Right cardiac atrium (tissue), 5 donors: ENCODE data around the gene GPC5. TPM values are rescaled to one million over a fixed set of nuclear protein-coding genes. Genes with fewer than 3 reads are reported as not detected.

Experiments
- ATAC-seq, 2 donors: fragments of 200-7000 bp; cut with Tn5 transposase; one replicate each; pipeline versions ENCODE4 v1.8.0 to v1.9.1; 2020; ENCODE audit warnings: moderate library complexity in 2 of 2, mild to moderate bottlenecking in 1 of 2
- DNase-seq, 3 donors: peaks; one replicate each; pipeline ENCODE4 v3.0.0-alpha.2; 2020
- H3K27ac ChIP-seq: one replicate; pipeline ENCODE4 v1.5.1; 2013; ENCODE audit warnings: mild to moderate bottlenecking, low read length, control low read depth, moderate library complexity
- H3K27me3 ChIP-seq: one replicate; pipeline ENCODE4 v1.6.1; 2013; ENCODE audit not compliant: control insufficient read depth, insufficient read depth
- H3K4me1 ChIP-seq: one replicate; pipeline ENCODE4 v1.6.1; 2013; ENCODE audit warnings: low read length; ENCODE audit not compliant: control insufficient read depth, insufficient read depth
- H3K4me3 ChIP-seq: one replicate; pipeline ENCODE4 v1.5.1; 2013; ENCODE audit warnings: low read length, control low read depth
- H3K9me3 ChIP-seq: one replicate; pipeline ENCODE4 v1.6.1; 2013; ENCODE audit warnings: low read length; ENCODE audit not compliant: control insufficient read depth
- WGBS: extraction: QIAGEN DNeasy Blood & Tissue Kit; methylation state at CpG from one replicate; pipeline ENCODE4 v1.1.7; 2013; 5-methylcytosine and 5-hydroxymethylcytosine counted together
- intact Hi-C, 4 donors: fragments of 100-400 bp; cut with DNase I; formaldehyde crosslinking; loops; one replicate each; pipeline versions ENCODE4 v1.11.0 to v1.14.0; 2022 to 2023
- polyA plus RNA-seq: library from polyadenylated mRNA; stranded (reverse); fragments of 200-250 nt; gene quantifications from one replicate; pipeline ENCODE4 v1.2.3, GENCODE V29; 2013
- total RNA-seq, 4 donors: library from RNA; stranded (reverse); fragmentation: NEBNext Ultra II Directional; extraction: Animal tissue kit (Norgen Biotek cat#: 25700); gene quantifications; one replicate each; pipeline ENCODE4 v1.2.1, GENCODE V29; 2021
- donor health status: healthy with polysubstance abuse.
- donor health status: DM: no; HTN: yes; CAD: no.
- donor health status: DM: no; HTN: no; CAD: no.
- donor health status: DM: no; HTN: yes; CAD: no; lungs with severe emphysema.
- donor health status: DM: yes; HTN: yes; CAD: no.

GPC5 gene
- total and polyA plus RNA-seq, 5 donors, result 0.99 to 4.3 (median 2.6) TPM

DNA sequence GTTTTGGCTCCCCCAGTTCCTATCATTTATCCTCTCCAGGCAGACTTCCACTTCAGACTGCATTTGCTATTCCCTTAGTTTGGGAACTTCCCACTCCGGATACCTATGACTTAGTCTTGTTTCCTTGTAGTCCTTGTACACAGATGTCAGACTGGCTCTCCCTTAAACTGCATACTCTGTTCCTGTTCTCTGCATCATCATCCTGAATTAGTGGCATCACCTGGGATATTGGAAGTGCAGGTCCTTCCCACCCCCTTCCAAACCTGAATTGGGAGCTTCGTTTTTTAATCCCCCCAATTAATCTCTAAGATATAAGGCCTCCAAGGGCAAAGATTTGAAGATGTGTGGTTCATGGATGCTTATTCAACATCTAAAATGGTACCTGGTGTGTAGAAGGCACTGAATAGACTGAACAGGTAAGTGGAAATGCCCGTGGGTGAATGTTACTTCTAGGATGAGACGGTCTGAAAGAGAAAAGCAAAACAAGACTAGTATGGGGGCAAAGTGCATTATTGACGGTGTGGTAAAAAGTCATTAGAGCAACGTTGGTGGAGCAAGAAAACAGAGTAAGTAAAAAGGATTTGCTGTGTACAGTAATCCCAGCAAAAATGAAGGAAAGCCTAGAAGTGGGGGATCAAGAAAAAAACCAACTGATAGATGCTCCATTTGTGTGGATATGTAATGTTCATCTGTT lies 41.4 kb upstream of the GPC5 start:
- H3K9me3 ChIP-seq, result no peaks in the 10 kb centered on the region
- intact Hi-C loops, result no loop called here
- DNase-seq (no peak), ATAC-seq (no peak)
- no peaks in the 10 kb centered on the region for H3K4me1 ChIP-seq
- H3K27ac ChIP-seq, result no peak overlapping the region
- 76% methylated on average over 6 of the region's 6 CpGs for WGBS
- H3K27me3 ChIP-seq, result no peaks in the 10 kb centered on the region
- H3K4me3 ChIP-seq, result no peak overlapping the region

DNA sequence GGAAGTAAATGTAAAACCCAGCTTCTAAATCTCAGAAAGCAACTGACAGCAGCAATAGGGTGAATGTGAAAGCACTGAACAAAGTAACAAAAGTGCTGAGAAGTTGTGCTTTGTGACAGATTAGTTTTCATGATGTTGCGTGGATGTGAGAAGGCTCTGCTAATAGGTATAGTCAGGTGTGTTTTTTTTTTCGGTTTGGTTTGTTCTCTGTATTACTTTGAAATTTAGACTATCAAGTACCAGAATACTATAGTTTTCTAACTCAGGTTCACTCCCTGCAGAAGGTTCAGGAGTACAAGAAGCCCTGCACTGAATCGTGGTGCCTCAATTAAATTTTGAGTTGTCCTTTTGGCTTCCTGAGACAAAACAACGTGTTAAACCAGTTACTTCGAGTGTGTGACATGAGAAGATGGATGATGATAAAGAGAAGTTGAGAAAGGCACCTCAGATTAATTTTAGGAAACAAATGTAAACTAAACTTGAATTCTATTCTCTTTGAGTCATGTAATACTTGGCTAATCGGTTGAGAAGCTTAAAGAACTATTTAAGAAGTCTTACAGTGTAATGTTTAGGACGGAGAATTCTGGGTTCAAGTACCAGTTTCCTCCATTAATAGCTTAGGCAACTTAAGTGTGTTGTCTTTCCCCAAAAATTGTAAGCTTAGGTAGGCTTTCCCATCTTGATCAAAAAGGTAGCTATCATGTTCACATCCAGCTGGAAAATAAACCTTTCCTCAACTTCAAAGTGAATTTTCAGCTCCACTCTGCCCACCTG lies 40.6 kb upstream of the GPC5 start:
- no peak for DNase-seq

DNA sequence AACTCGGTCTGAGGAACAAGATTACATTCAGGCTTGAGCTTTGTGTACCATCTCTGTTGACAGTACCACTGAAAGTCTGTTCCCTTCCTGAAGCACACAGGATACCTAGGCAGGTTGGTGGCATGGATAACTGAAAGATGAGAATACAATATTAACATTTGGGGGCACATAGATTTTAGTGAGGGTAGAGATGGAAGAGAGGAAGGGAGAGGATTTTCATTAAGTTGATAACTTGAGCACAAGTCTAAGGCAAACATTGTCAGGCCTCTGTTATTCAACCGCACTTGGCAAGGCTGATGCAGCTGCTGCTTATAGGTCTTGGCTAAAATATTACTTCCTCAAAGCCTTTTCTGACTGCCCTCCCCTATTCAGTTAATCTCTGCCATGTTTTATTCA lies 40.0 kb upstream of the GPC5 start:
- Histone ChIP-seq H3K27ac (no peak overlapping the region), H3K4me3 (no peak overlapping the region), H3K27me3 (no peaks in the 10 kb centered on the region), H3K4me1 (no peaks in the 10 kb centered on the region), H3K9me3 (no peaks in the 10 kb centered on the region)
- ATAC-seq (no peak), DNase-seq (no peak)
- intact Hi-C loops, result no loop called here
- WGBS, result 62% methylated on average over 2 of the region's 2 CpGs

More for the DNA sequence above, 40.6 kb upstream of the GPC5 start:
- H3K9me3 ChIP-seq, result no peaks in the 10 kb centered on the region
- H3K4me1 ChIP-seq, result no peaks in the 10 kb centered on the region
- intact Hi-C loops, result no loop called here
- no peak overlapping the region for H3K4me3 ChIP-seq
- no peaks in the 10 kb centered on the region for H3K27me3 ChIP-seq
- ATAC-seq, result no peak
- WGBS, result 72% methylated on average over 7 of the region's 7 CpGs
- H3K27ac ChIP-seq, result no peak overlapping the region

DNA sequence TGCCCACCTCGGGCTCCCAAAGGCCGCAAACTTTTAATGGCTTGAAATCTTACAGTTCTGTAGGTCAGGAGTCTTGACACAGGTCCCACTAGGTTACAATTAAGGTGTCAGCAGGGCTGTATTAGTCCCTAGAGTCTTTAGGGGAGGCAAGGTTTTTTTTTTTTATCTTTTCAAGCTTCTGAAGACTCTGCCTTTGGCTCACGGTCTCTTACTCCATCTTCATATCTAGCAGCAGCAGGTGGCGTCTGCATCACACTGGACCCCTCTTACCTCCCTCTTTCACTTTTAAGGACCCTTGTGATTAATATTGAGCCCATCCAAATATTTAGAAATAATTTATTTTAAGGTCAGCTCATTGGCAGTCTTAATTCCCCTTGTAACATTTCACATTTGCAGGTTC lies 39.3 kb upstream of the GPC5 start:
- ATAC-seq, result no peak
- Histone ChIP-seq H3K4me1 (no peaks in the 10 kb centered on the region), H3K4me3 (no peak overlapping the region), H3K9me3 (no peaks in the 10 kb centered on the region), H3K27me3 (no peaks in the 10 kb centered on the region), H3K27ac (no peak overlapping the region)
- intact Hi-C loops, result no loop called here
- 86% methylated on average over 4 of the region's 4 CpGs for WGBS
- DNase-seq, result no peak

DNA sequence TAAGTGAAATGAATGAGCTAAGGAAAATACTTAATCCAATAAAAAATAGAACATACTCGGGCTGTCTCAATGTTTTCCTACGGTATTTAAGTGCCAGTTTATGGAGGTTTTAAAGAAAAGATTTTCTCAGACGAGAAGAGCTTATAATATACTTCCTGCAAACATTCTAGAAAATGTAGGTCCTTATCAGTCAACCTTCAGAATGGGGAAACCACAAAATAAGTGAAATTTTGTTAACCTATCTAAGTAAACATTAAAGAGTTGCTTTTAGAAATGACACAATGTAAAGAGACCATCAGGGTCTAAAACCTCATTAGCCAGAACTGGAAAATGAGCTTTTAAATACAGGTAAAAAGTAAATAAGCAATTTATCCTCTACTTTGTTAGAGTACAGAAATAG lies 38.8 kb upstream of the GPC5 start:
- Histone ChIP-seq H3K4me3 (no peak overlapping the region), H3K27me3 (no peaks in the 10 kb centered on the region), H3K9me3 (no peaks in the 10 kb centered on the region), H3K4me1 (no peaks in the 10 kb centered on the region), H3K27ac (no peak overlapping the region)
- 67% methylated on average over 3 of the region's 3 CpGs for WGBS
- no peak for ATAC-seq
- DNase-seq, result no peak
- intact Hi-C loops, result no loop called here

DNA sequence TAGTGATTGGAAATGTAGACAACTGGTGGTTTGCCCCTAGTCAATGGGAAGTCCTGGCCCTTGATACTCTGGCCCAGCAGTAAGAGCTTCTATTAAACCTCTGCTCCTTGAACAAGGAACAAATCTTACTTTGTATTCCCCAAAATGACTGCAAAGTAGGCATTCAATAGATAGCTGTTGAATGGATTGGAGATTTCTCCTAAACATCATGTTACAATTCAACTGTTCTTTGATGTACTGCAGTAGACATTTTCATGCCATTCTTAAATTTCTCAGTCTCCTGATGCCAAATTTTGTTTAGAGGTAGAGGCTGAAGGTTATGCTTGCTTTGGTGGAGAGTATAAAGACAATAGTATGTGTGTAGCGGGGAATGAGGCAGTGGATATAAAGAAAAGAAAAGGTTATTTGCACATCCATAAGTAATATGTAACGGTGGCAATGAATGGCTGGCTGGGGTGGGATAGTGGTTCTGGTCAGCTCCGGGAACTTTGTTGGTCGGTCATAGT lies 38.1 kb upstream of the GPC5 start:
- Histone ChIP-seq H3K4me3 (no peak overlapping the region), H3K4me1 (no peaks in the 10 kb centered on the region), H3K27me3 (no peaks in the 10 kb centered on the region), H3K9me3 (no peaks in the 10 kb centered on the region), H3K27ac (no peak overlapping the region)
- DNase-seq, result no peak
- WGBS, result 93% methylated on average over 4 of the region's 4 CpGs
- intact Hi-C loops, result no loop called here
- no peak for ATAC-seq

DNA sequence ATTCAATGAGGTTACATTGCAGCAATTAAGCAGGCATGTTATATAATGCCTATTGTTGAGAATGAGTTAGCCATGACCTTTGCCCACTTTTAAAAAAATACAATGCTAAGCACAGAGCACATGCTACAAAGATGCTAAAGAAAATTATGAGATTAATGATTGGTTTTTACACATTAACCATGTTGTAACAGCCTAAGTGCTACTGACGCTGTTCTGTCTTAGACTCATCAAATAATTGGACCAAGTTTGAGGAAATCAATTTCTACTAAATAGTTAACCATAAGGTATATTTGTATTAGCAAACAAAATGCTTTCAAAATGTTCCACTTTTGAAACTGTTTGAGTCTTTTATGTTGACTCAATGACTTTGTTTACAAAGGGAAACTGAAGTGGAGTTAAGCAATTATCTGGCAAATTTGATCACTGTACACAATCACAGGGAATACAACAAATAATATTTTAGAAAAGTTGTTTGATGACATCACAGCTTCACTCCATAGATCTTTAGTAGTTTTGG lies 36.6 kb upstream of the GPC5 start:
- H3K27ac ChIP-seq, result no peak overlapping the region
- intact Hi-C loops, result no loop called here
- no peaks in the 10 kb centered on the region for H3K4me1 ChIP-seq
- no peaks in the 10 kb centered on the region for H3K9me3 ChIP-seq
- WGBS, result 96% methylated on average over 1 of the region's 1 CpG
- DNase-seq (no peak), ATAC-seq (no peak)
- no peak overlapping the region for H3K4me3 ChIP-seq
- H3K27me3 ChIP-seq, result no peaks in the 10 kb centered on the region

DNA sequence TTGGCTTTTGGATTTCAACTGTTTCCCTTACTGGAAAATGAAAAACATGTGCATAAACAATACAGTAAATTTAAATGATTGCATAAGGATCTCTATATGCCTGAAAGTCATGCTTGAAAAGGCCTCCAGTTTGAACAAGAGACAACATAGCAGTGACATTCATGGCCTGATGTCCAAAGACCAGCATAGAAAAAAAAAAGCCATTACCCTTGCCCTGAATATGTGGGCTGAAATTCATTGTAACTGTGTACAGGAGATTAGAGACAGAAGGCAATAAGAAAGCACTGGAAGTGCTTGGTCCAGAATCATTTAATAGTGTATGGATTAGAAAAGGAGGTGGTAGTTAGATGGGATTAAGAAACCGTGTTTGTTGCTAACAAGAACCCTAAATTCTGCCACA lies 35.5 kb upstream of the GPC5 start:
- ATAC-seq (no peak), DNase-seq (no peak)
- no peaks in the 10 kb centered on the region for H3K9me3 ChIP-seq
- no peak overlapping the region for H3K27ac ChIP-seq
- no peak overlapping the region for H3K4me3 ChIP-seq
- WGBS, result 90% methylated on average over 1 of the region's 1 CpG
- no peaks in the 10 kb centered on the region for H3K4me1 ChIP-seq
- intact Hi-C loops, result no loop called here
- H3K27me3 ChIP-seq, result no peaks in the 10 kb centered on the region

DNA sequence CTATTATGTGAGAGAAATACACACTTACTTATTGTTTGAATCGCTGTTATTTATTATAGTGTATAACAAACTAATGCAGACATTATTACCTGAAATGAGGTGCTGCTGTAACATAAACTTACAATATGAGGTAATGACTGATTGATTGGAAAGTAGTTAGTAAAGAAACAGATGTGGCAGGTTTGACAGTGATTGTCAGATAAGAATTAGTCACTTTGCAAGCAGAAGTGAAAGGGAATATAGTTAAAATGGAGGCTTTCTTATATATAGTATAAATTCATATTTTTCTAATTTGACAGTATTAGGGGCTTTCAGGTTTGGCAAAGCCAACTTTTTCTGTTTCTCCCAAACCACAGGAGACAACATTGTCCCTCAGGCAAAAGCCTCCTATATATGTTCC lies 30.3 kb upstream of the GPC5 start:
- WGBS, result 98% methylated on average over 1 of the region's 1 CpG
- Histone ChIP-seq H3K27me3 (no peaks in the 10 kb centered on the region), H3K9me3 (no peaks in the 10 kb centered on the region), H3K4me3 (no peak overlapping the region), H3K27ac (no peak overlapping the region), H3K4me1 (no peaks in the 10 kb centered on the region)
- DNase-seq, result no peak
- ATAC-seq, result no peak
- intact Hi-C loops, result no loop called here

DNA sequence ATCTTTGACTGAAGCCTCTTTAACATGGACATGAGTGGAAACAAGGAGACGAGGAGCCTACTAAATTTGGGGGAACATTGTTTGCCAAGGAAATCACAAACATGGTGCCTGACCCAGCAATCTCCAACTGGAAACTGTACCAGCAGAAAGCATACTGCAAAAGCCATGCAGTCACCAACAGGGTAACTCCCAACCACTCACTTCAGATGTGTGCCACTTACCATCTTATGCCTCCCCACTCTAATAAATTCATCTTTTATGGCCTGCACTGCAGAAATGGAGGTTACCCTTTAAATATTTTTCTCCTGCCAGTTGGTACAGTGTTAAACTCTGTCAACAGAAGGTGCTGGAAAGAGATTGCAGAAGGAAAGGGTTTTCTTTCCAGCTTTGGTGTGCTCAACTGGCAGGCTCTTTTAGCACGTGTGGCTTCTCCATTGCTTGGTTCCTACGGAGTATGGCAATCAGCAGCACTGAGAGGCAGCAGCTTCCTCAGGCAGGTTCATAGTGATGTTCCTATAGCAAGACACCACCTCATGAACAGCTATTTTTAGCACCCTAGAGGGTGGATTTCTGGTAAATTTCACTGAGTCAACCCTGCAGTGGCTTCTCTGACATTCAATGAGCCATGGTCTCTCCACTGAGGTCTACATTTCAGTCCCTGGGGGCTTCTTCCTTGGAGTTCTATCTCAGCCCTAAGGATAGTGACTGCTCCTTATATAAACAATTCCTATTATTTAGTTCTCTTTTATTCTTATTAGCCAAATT lies 29.6 kb upstream of the GPC5 start:
- no peak for ATAC-seq
- DNase-seq, result no peak
- H3K27me3 ChIP-seq, result no peaks in the 10 kb centered on the region
- no peak overlapping the region for H3K27ac ChIP-seq
- no peak overlapping the region for H3K4me3 ChIP-seq
- WGBS, result 83% methylated on average over 3 of the region's 3 CpGs
- H3K9me3 ChIP-seq, result no peaks in the 10 kb centered on the region
- intact Hi-C loops, result no loop called here
- H3K4me1 ChIP-seq, result no peaks in the 10 kb centered on the region

DNA sequence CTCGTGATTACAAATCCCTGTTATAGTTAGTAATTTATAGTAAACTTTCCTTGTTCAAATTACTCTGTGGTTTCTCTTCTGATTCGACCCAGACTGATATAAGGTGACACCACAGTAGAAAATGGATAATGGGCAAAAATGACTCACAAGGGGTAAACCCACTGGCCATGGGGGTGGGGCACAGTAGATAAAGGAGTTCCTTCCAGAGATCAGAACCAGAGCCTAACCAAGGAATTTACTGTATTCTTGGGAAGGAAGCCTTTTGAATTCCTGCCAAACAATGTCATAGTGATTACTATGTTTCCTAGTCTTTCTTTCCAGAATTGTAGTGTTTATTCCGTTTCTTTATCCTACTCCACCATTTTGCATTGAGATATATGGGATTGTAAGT lies 29.0 kb upstream of the GPC5 start:
- no peak for ATAC-seq
- intact Hi-C loops, result no loop called here

More for the DNA sequence above, 29.0 kb upstream of the GPC5 start:
- no peak overlapping the region for H3K4me3 ChIP-seq
- no peak overlapping the region for H3K27ac ChIP-seq
- no peak for DNase-seq
- 41% methylated on average over 3 of the region's 3 CpGs for WGBS
- no peaks in the 10 kb centered on the region for H3K4me1 ChIP-seq
- H3K9me3 ChIP-seq, result no peaks in the 10 kb centered on the region
- no peaks in the 10 kb centered on the region for H3K27me3 ChIP-seq
